BJ (cell line): ENCODE results near the gene WDR82. TPM values are rescaled to one million over a fixed set of nuclear protein-coding genes. Genes with fewer than 3 reads are reported as not detected.
A peak's percentile ranks its signal among the peaks of the same experiment; 100 is the strongest.

Experiments
- CTCF ChIA-PET: fragments of 350-600 bp; formaldehyde crosslinking; extraction: SDS; loops from one replicate; lab custom pipeline; 2021; ENCODE audit warnings: antibody characterized with exemption, inconsistent platforms; lab: Yijun Ruan, JAX
- POLR2A ChIA-PET: fragments of 300-600 bp; sonication (Branson Sonifier 250); formaldehyde crosslinking; extraction: SDS; loops from one replicate; lab custom pipeline; 2021; ENCODE audit warnings: antibody characterized with exemption; lab: Charles Lee
- DNase-seq: peaks from one replicate; pipeline ENCODE4 v3.0.0-alpha.2; 2011; ENCODE audit warnings: low read depth
- H3K27me3 ChIP-seq: 2 replicates; pipeline ENCODE4 v1.6.0; 2011; ENCODE audit warnings: low read length; ENCODE audit not compliant: control insufficient read depth, insufficient read depth
- H3K36me3 ChIP-seq: 2 replicates; pipeline ENCODE4 v1.5.1; 2011; ENCODE audit warnings: low read length; ENCODE audit not compliant: control insufficient read depth, insufficient read depth
- H3K4me3 ChIP-seq: 2 replicates; pipeline ENCODE4 v1.5.1; 2011; ENCODE audit warnings: low read depth, mild to moderate bottlenecking, control low read depth, low read length
- CTCF ChIP-seq: IDR thresholded peaks from 2 replicates; pipeline ENCODE4 v1.5.1; 2011; ENCODE audit warnings: low read depth, mild to moderate bottlenecking, control low read depth, inconsistent platforms, low read length, moderate library complexity; ENCODE audit not compliant: insufficient read depth
- polyA plus RNA-seq: library from polyadenylated mRNA; depleted of rRNA; stranded (reverse); fragments of >200 nt; gene quantifications from 2 replicates; pipeline ENCODE4 v1.2.3, GENCODE V29; 2011

WDR82 gene
- polyA plus RNA-seq, 1 experiment, result 42.3 TPM

DNA sequence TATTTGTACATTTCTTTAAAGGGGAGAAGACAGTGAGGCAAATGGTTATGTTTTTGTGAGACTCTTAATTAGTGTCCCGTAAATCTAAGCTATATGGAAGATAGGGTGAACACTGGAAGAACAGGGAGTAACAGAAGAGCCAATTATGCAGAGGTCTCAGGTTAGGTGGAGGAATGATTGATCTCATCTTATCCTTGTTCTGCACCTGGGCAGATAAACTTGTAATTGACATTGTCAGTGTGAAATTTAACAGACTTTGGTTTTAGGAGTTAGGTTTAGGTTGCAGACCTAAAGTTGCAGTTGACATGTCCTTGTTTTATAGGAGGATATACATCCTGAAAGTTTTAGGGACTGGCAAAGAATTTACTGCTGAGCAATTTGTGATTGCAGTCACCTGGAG is 36.4 kb downstream of the WDR82 start:
- DNase-seq, result no peak
- no peak for TF ChIP-seq CTCF
- CTCF ChIA-PET, result no interaction called here
- Histone ChIP-seq H3K4me3 (no peak overlapping the region), H3K27me3 (no peaks in the 10 kb centered on the region), H3K36me3 (no peaks in the 10 kb centered on the region; the same call in 1 of the 2 replicates)
- POLR2A ChIA-PET, result no interaction called here

GRCh38 chr3:52240886-52241370 is 37.5 kb downstream of the WDR82 start:
- no peak for TF ChIP-seq CTCF
- no peaks in the 10 kb centered on the region for H3K27me3 ChIP-seq
- H3K36me3 ChIP-seq, result no peaks in the 10 kb centered on the region; the same call in 1 of the 2 replicates
- ChIA-PET CTCF (interaction anchor here (0.8 to 1.4 kb wide), 5 partner anchors 9 to 98 kb away, joined by 3 to 8 read pairs (median 7); no protein-coding TSS in a partner anchor), POLR2A (no interaction called here)
- no peak for DNase-seq
- no peak overlapping the region for H3K4me3 ChIP-seq

DNA sequence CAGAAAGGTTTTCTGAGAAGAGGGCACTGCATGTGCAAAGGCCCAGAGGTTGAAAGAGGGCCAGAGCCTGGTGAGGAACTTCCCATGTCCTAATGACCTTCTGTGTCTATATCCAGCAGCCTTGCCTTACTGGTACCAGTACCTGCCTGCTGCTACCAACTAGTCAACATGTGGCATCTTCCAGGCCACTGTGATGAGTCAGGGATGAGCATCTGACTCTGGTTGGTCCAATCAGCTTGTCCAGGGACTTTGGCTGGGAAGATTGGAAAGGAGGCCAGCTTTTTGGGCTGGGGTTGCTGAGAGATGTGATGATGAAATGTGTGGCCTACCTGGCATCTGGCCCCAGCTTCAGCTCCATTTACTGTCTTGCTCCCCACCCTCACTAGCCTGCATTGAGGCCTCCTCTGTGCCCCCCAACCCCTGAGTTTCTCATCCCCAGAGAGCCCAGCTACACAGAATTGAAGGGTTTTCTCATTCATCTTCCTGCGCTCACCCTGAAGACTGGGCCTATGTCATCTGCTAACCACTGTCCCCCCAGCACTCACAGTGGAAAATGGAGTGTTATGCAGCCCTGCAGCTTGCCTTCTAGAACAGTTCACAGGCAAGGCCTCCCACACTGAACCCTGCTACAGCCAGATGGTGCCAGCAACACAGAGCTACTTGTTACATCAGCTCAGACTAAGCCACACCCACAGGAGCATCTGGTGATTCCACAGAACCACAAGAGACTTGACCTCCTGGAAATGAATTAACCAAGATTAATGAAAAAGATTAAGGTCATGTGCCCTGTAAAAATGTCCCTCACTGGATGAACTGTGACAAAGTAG is 38.2 kb downstream of the WDR82 start:
- peak; percentile 77 for DNase-seq
- Histone ChIP-seq H3K36me3 (peaks cover 1% of the 10 kb centered on the region; the same call in 1 of the 2 replicates), H3K4me3 (no peak overlapping the region), H3K27me3 (no peaks in the 10 kb centered on the region)
- ChIA-PET CTCF (interaction anchor here (0.8 to 1.4 kb wide), 6 partner anchors 9 to 99 kb away, joined by 3 to 8 read pairs (median 6); partner anchors contain the start of gene WDR82), POLR2A (no interaction called here)
- 0 out of 2 replicates have a peak, but pooled peaks have one; percentile 17 for TF ChIP-seq CTCF

DNA sequence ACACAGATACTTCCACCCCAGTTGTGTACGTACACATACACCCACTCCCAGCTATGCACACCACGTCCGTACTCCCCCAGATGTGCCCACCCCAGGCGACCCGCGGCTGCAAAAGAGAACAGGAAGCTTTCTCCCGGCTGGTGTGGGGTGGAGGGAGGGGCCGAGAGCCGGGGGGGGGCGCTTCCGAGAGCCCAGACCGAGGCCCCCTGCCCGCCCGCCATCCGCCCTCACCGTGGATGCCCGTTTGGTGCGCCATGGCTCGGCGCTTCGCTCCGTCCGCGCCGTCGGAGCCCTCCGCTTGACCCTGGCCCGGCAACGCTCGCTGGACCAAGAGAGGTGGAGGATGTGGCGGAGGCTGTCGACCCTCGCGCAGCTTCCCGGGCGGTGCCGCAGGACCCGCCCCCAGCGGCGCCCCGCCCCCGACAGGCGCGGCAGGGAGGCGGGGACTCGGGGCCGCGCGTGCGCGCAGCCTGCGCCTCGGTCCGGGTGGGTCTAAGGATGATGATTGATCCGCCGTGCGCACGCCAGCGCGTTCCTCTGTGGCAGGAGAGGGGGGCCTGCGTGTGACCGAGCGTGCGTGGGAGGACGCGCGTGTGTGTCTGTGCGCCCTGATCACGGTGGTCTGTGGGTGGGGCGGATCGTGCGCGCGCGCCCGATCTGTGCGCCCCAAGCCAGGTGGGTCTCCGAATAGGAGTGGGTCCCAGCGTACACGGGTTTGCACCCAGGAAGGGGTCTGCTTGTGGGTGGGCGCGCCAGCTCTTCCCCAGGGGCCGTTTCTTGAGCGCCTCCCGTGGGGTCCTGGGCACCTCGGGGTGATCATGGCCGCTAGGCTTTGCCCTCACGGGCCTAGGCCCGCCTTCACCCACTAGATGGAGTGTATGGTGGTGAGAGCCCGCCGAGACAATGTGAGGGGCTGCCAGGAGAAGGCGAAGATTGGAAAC is 39.4 kb downstream of the WDR82 start, which contains the start of gene TWF2:
TWF2 (minus strand) TSS at position 398 of the 941 bp plus-strand sequence; CDS start at position 256, 142 bp downstream.
- CTCF ChIA-PET, result interaction anchor here (0.6 to 10.7 kb wide), 7 partner anchors 15 to 100 kb away, joined by 3 to 131 read pairs (median 4); partner anchors contain the start of gene TLR9
- Histone ChIP-seq H3K4me3 (peak within 1 kb of the TSS; percentile 90), H3K27me3 (no peaks in the 10 kb centered on the region), H3K36me3 (peaks cover 9% of the 10 kb centered on the region)
- no peak for DNase-seq
- POLR2A ChIA-PET, result interaction anchor here (0.9 kb wide), 1 partner anchor 40 kb away, joined by 3 read pairs; the partner anchor contains the start of gene WDR82
- TF ChIP-seq CTCF, result peak; percentile 49
